Measurements from ENCODE around the gene BTF3L4. TPM values are rescaled to one million over a fixed set of nuclear protein-coding genes. Genes with fewer than 3 reads are reported as not detected.

Gene BTF3L4
- total and polyA plus RNA-seq, 11 donors = 25.4 to 48.2 (median 33.1) TPM

GRCh38 chr1:52127181-52128180 is 71.4 kb downstream of the BTF3L4 start:
- H3K36me3 ChIP-seq = no peaks in the 10 kb centered on the region
- TF ChIP-seq POLR2A (IDR thresholded peaks at IDR 0.05) (no peak), CTCF (IDR thresholded peaks at IDR 0.05) (peak; percentile 56 to 77 (median 68))
- H3K9me3 ChIP-seq = no peaks in the 10 kb centered on the region
- H3K27me3 ChIP-seq = peaks cover 0 to 21% (median 0%) of the 10 kb centered on the region in 9 donors
- no peak overlapping the region for H3K27ac ChIP-seq
- H3K4me1 ChIP-seq = no peaks in the 10 kb centered on the region
- WGBS, 4 donors = 33 to 37% (median 34%) methylated on average over 5 of the region's 5 CpGs
- ATAC-seq (peak in 3 of 4 donors; percentile 49 to 60 (median 59)), DNase-seq (peak in 3 of 5 donors; percentile 16 to 34 (median 25))
- intact Hi-C loops (cut with DNase I) = loop anchor here in 9 of 10 donors (2.0 to 10.0 kb wide), 8 partner anchors 165 to 560 kb away; partner anchors contain the start of genes ORC1 (in 1 of the 9) and PRPF38A (in 1 of the 9)
- no peak overlapping the region for H3K4me3 ChIP-seq

- Histone ChIP-seq H3K4me1 (peaks cover 0 to 39% (median 14%) of the 10 kb centered on the region in 12 donors), H3K4me3 (no peak overlapping the region), H3K27me3 (peaks cover 0 to 11% (median 0%) of the 10 kb centered on the region in 9 donors), H3K9me3 (no peaks in the 10 kb centered on the region), H3K27ac (no peak overlapping the region), H3K36me3 (no peaks in the 10 kb centered on the region)
- intact Hi-C loops (cut with DNase I) = loop anchor here in 8 of 10 donors (5.0 to 10.0 kb wide), 3 partner anchors 157 to 545 kb away; partner anchors contain the start of gene CC2D1B (in 1 of the 8)
- TF ChIP-seq CTCF (IDR thresholded peaks at IDR 0.05) = no peak
- no peak for TF ChIP-seq POLR2A (IDR thresholded peaks at IDR 0.05)
- ATAC-seq (no peak), DNase-seq (no peak)
- WGBS, 4 donors = 75 to 91% (median 83%) methylated on average over 5 of the region's 5 CpGs
These were observed 83.9 kb downstream of the BTF3L4 start for GRCh38 chr1:52139817-52140540.

Other genes with a start within 250 kb of the BTF3L4 start
- gene NRDC, start 177.6 kb upstream of the BTF3L4 start, total RNA-seq = 100 to 1,000 TPM in 7 of 9 donors, 10 to 100 TPM in 2; 89.4 to 152 (median 125) TPM
- 100 to 1,000 TPM in 1 of 2 donors, 10 to 100 TPM in 1; 93.2 to 110 TPM for gene NRDC, start 177.6 kb upstream of the BTF3L4 start, polyA plus RNA-seq
- under 1 TPM in 2 of 9 donors, not detected in 7; 0.02 to 0.11 TPM for gene RAB3B, start 65.6 kb upstream of the BTF3L4 start, total RNA-seq
- under 1 TPM in 1 of 2 donors, not detected in 1; 0.14 TPM for gene RAB3B, start 65.6 kb upstream of the BTF3L4 start, polyA plus RNA-seq
- gene KTI12, start 22.5 kb upstream of the BTF3L4 start, total RNA-seq = 1 to 10 TPM; 2.4 to 7.1 (median 4.2) TPM
- 10 to 100 TPM in 1 of 2 donors, 1 to 10 TPM in 1; 2.8 to 10.3 TPM for gene KTI12, start 22.5 kb upstream of the BTF3L4 start, polyA plus RNA-seq
- 10 to 100 TPM; 19.9 to 42.9 (median 26.2) TPM for gene TXNDC12, start 1.1 kb upstream of the BTF3L4 start, total RNA-seq
- gene TXNDC12, start 1.1 kb upstream of the BTF3L4 start, polyA plus RNA-seq = 10 to 100 TPM in 1 of 2 donors, 1 to 10 TPM in 1; 7.7 to 33.5 TPM
- gene ZFYVE9, start 85.8 kb downstream of the BTF3L4 start, total RNA-seq = 10 to 100 TPM; 12.6 to 19.2 (median 17.3) TPM
- 10 to 100 TPM in 1 of 2 donors, 1 to 10 TPM in 1; 3.6 to 12.4 TPM for gene ZFYVE9, start 85.8 kb downstream of the BTF3L4 start, polyA plus RNA-seq